ENCODE results near the gene PEX3.

DNA sequence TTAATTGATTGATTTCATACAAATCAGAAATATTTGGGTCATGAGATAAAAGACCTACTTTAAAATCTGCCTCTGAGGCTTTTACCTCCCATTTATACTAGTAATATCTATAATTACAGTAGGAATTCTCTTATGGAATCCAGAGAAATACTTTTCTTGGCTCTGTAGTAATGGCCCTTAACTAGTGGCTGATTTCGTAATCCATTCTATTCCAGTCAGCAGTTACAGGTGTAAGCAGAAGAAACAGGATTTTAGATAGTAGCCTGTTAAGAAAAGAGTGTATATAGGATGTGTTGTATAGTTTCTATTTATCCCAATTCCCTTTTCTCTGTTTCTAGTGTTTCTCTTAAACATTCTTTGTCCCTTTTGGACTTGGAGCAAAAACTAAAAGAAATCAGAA is 21.2 kb downstream of the PEX3 start:
- TF ChIP-seq POLR2A (IDR thresholded peaks at IDR 0.05) (no peak), POLR2AphosphoS5 (IDR thresholded peaks at IDR 0.05) (no peak)
- TF ChIP-seq, protein P1, sequence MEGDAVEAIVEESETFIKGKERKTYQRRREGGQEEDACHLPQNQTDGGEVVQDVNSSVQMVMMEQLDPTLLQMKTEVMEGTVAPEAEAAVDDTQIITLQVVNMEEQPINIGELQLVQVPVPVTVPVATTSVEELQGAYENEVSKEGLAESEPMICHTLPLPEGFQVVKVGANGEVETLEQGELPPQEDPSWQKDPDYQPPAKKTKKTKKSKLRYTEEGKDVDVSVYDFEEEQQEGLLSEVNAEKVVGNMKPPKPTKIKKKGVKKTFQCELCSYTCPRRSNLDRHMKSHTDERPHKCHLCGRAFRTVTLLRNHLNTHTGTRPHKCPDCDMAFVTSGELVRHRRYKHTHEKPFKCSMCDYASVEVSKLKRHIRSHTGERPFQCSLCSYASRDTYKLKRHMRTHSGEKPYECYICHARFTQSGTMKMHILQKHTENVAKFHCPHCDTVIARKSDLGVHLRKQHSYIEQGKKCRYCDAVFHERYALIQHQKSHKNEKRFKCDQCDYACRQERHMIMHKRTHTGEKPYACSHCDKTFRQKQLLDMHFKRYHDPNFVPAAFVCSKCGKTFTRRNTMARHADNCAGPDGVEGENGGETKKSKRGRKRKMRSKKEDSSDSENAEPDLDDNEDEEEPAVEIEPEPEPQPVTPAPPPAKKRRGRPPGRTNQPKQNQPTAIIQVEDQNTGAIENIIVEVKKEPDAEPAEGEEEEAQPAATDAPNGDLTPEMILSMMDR (IDR thresholded peaks at IDR 0.05): no peak
